GM21423 (cell line): Measurements from ENCODE around the gene THRA.

Experiments
- ATAC-seq: cut with Tn5 transposase; IDR thresholded peaks from one replicate; pipeline ENCODE4 v1.9.1; 2021; ENCODE audit warnings: mild to moderate bottlenecking, moderate library complexity; ENCODE audit not compliant: unreplicated experiment

THRA gene

GRCh38 chr17:40095944-40096791, 33.4 kb downstream of the THRA start:
- ATAC-seq, result peak; percentile 43

GRCh38 chr17:40097087-40097486, 34.3 kb downstream of the THRA start:
- ATAC-seq, result no peak

- no peak for ATAC-seq
Observed at GRCh38 chr17:40097931-40098845, 35.4 kb downstream of the THRA start.

- peak; percentile 57 for ATAC-seq
Observed at GRCh38 chr17:40098846-40099618, 36.3 kb downstream of the THRA start.

- ATAC-seq, result no peak
Observed at GRCh38 chr17:40099619-40100418, 37.1 kb downstream of the THRA start.

- no peak for ATAC-seq
Observed at GRCh38 chr17:40100419-40100668, 37.6 kb downstream of the THRA start, which contains the start of gene NR1D1. NR1D1 (minus strand) TSS chr17:40100589; CDS start chr17:40100094, 495 bp downstream.

- peak; percentile 18 for ATAC-seq
Observed at GRCh38 chr17:40100669-40101366, 38.1 kb downstream of the THRA start.

GRCh38 chr17:40101367-40102210, 38.8 kb downstream of the THRA start:
- ATAC-seq, result no peak

- no peak for ATAC-seq
Observed at GRCh38 chr17:40103071-40103661, 40.4 kb downstream of the THRA start.

- no peak for ATAC-seq
Observed at GRCh38 chr17:40103688-40104087, 40.9 kb downstream of the THRA start.

- ATAC-seq, result no peak
Observed at GRCh38 chr17:40104594-40105486, 42.1 kb downstream of the THRA start.

GRCh38 chr17:40105861-40106759, 43.3 kb downstream of the THRA start:
- ATAC-seq, result no peak

GRCh38 chr17:40106760-40107521, 44.2 kb downstream of the THRA start:
- ATAC-seq, result no peak

- no peak for ATAC-seq
Observed at GRCh38 chr17:40107522-40108174, 44.9 kb downstream of the THRA start.
